K562 (cell line): ENCODE results near the gene RHOT1. TPM values are rescaled to one million over a fixed set of nuclear protein-coding genes. Genes with fewer than 3 reads are reported as not detected.

Experiments
- ATAC-seq: fragments of 200-7000 bp; cut with Tn5 transposase; 3 replicates; pipeline ENCODE4 v1.9.1; 2020; ENCODE audit warnings: moderate library complexity
- BruUV-seq: library from RNA; stranded (reverse); fragments of 400-500 nt; replicated peaks from 2 replicates; lab custom pipeline; 2021; lab: Mats Ljungman, UMichigan
- CTCF ChIA-PET: fragments of 300-600 bp; formaldehyde crosslinking; extraction: SDS; loops from one replicate; lab custom pipeline; 2021; ENCODE audit warnings: low intra/inter-chr PET ratio; lab: Yijun Ruan, JAX
- POLR2A ChIA-PET: fragments of 300-600, 350-650 bp; sonication (Branson Sonifier 250); formaldehyde crosslinking; extraction: SDS; loops from one replicate; lab custom pipeline; 2021; ENCODE audit warnings: antibody characterized with exemption, inconsistent platforms; lab: Yijun Ruan, JAX
- DNase-seq, 4 experiments: peaks; one replicate each; pipeline versions ENCODE4 v3.0.0 to v3.0.0-alpha.2; 2011 to 2018; ENCODE audit warnings: low spot score in 3 of 4, mixed read lengths in 3 of 4; ENCODE audit errors: extremely low read depth in 1 of 4
- FAIRE-seq: peaks from 2 replicates; lab custom pipeline; 2011; peaks lifted over from hg19 to GRCh38; lab: Jason Lieb, UNC
- H2AFZ ChIP-seq: 2 replicates; pipeline ENCODE4 v1.6.0; 2011; ENCODE audit warnings: low read depth, low read length, control low read depth, inconsistent platforms
- H3K27ac ChIP-seq: fragments of 200-600 bp; 3 replicates; pipeline ENCODE4 v1.8.0; 2011; ENCODE audit warnings: low read depth, mild to moderate bottlenecking, control low read depth, inconsistent platforms, low read length, moderate library complexity, mixed read lengths; ENCODE audit errors: extremely low read depth
- H3K27me3 ChIP-seq, 2 experiments: fragments of 300-600 bp in 1 of 2; 2 replicates in 1 of 2; 3 replicates in 1 of 2; pipeline versions ENCODE4 v1.6.0 to v1.8.0; 2011; ENCODE audit warnings: inconsistent platforms in 2 of 2, low read length in 2 of 2, mild to moderate bottlenecking in 1 of 2, mixed read lengths in 1 of 2, moderate library complexity in 1 of 2; ENCODE audit not compliant: control insufficient read depth in 2 of 2, insufficient read depth in 2 of 2
- H3K36me3 ChIP-seq: fragments of 300-600 bp; 3 replicates; pipeline ENCODE4 v1.8.0; 2011; ENCODE audit warnings: mild to moderate bottlenecking, low read length, inconsistent platforms; ENCODE audit not compliant: control insufficient read depth, insufficient read depth
- H3K4me1 ChIP-seq, 2 experiments: fragments of 200-600 bp in 1 of 2; replicated peaks in 1 of 2; 2 replicates in 1 of 2; 3 replicates in 1 of 2; pipeline versions ENCODE4 v1.5.1 to v1.8.0; 2011; ENCODE audit warnings: inconsistent platforms in 2 of 2, low read length in 2 of 2, mild to moderate bottlenecking in 1 of 2, mixed read lengths in 1 of 2, moderate library complexity in 1 of 2; ENCODE audit not compliant: control insufficient read depth in 2 of 2, insufficient read depth in 2 of 2
- H3K4me2 ChIP-seq: 2 replicates; pipeline ENCODE4 v1.6.1; 2011; ENCODE audit warnings: low read length, control low read depth, inconsistent platforms, mixed read lengths; ENCODE audit not compliant: insufficient read depth
- H3K4me3 ChIP-seq: fragments of 200-600 bp; sonication (generic), shearing (Covaris generic); 2 replicates; pipeline ENCODE4 v1.5.1; 2016; ENCODE audit warnings: control low read depth, inconsistent platforms
- H3K79me2 ChIP-seq: fragments of 200-600 bp; 3 replicates; pipeline ENCODE4 v1.8.0; 2011; ENCODE audit warnings: low read length, inconsistent platforms; ENCODE audit not compliant: control insufficient read depth, insufficient read depth
- H3K9ac ChIP-seq, 2 experiments: 2 replicates each; pipeline versions ENCODE4 v1.6.0 to v1.6.1; 2011; ENCODE audit warnings: low read depth in 2 of 2, low read length in 2 of 2, control low read depth in 1 of 2, inconsistent platforms in 1 of 2, mild to moderate bottlenecking in 1 of 2, mixed read lengths in 1 of 2; ENCODE audit not compliant: insufficient read depth in 1 of 2
- H3K9me1 ChIP-seq: one replicate; pipeline ENCODE4 v1.6.0; 2011; ENCODE audit warnings: inconsistent platforms, mild to moderate bottlenecking, low read length, moderate library complexity; ENCODE audit not compliant: control insufficient read depth, insufficient read depth
- H3K9me3 ChIP-seq: replicated peaks from 2 replicates; pipeline ENCODE4 v1.5.1; 2011; ENCODE audit warnings: low read depth, low read length, inconsistent platforms; ENCODE audit not compliant: control insufficient read depth, insufficient read depth
- H4K20me1 ChIP-seq: replicated peaks from 2 replicates; pipeline ENCODE4 v1.6.1; 2011; ENCODE audit warnings: low read length, inconsistent platforms, mixed read lengths; ENCODE audit not compliant: control insufficient read depth, insufficient read depth
- CBFB ChIP-seq: sonication (generic); formaldehyde crosslinking; IDR thresholded peaks from 2 replicates; pipeline ENCODE4 v1.4.0; 2020; ENCODE audit warnings: mild to moderate bottlenecking, missing genetic modification reagents
- CEBPG ChIP-seq, 3 experiments: fragments of 200-800 bp in 1 of 3; sonication (Bioruptor generic) in 1 of 3; sonication (generic) in 1 of 3; formaldehyde crosslinking in 1 of 3; IDR thresholded peaks in 2 of 3; conservative IDR thresholded peaks in 1 of 3; 2 replicates each; pipeline versions ENCODE4 v1.6.1 to v1.8.0; 2016 to 2022; ENCODE audit warnings: missing compliant biosample characterization in 2 of 3, missing genetic modification characterization in 2 of 3, mild to moderate bottlenecking in 1 of 3, missing genetic modification reagents in 1 of 3
- KLF13 ChIP-seq: fragments of 450-650 bp; IDR thresholded peaks from 2 replicates; pipeline ENCODE4 v1.6.1; 2016; ENCODE audit warnings: missing genetic modification characterization, low read depth, mild to moderate bottlenecking, missing compliant biosample characterization, moderate library complexity, borderline replicate concordance
- NCOA4 ChIP-seq: fragments of 450-650 bp; IDR thresholded peaks from 2 replicates; pipeline ENCODE4 v1.6.1; 2018; ENCODE audit warnings: mild to moderate bottlenecking; ENCODE audit not compliant: partially characterized antibody
- NR2F6 ChIP-seq: fragments of 450-650 bp; formaldehyde crosslinking; IDR thresholded peaks from 2 replicates; pipeline ENCODE4 v1.4.0; 2020; ENCODE audit warnings: mild to moderate bottlenecking
- PML ChIP-seq: IDR thresholded peaks from 2 replicates; pipeline ENCODE4 v1.6.1; 2012; ENCODE audit warnings: low read length, inconsistent platforms
- SIN3B ChIP-seq: fragments of 450-650 bp; IDR thresholded peaks from 2 replicates; pipeline ENCODE4 v1.6.1; 2017; ENCODE audit warnings: low read depth, mild to moderate bottlenecking, moderate library complexity
- ZNF184 ChIP-seq: sonication (generic); formaldehyde crosslinking; IDR thresholded peaks from 2 replicates; pipeline ENCODE4 v1.5.0; 2020; ENCODE audit warnings: missing genetic modification reagents
- ZNF212 ChIP-seq: fragments of 450-650 bp; formaldehyde crosslinking; IDR thresholded peaks from 2 replicates; pipeline ENCODE4 v1.4.0; 2020; ENCODE audit warnings: mild to moderate bottlenecking
- WGBS: fragments of 100-300 bp; shearing (Covaris generic); methylation state at CpG from one replicate; pipeline ENCODE4 v1.1.6; 2016; ENCODE audit warnings: low coverage, mixed read lengths; ENCODE audit not compliant: insufficient coverage; ENCODE audit errors: missing lambda C conversion rate; 5-methylcytosine and 5-hydroxymethylcytosine counted together
- in situ Hi-C: fragments of 300-500 bp; cut with MboI; formaldehyde crosslinking; loops from 4 replicates; pipeline ENCODE4 v1.15.0; 2018; ENCODE audit warnings: inconsistent platforms, mixed read lengths
- intact Hi-C: fragments of 100-400 bp; cut with micrococcal nuclease; formaldehyde crosslinking; loops from 2 replicates; pipeline ENCODE4 v1.14.2; 2022
- polyA plus RNA-seq, 8 experiments: library from polyadenylated mRNA; depleted of rRNA in 4 of 8; stranded (reverse) in 5 of 8; unstranded in 3 of 8; fragments of >200 nt; fragmentation: Nextera tagmentation in 2 of 8; fragmentation: Illumina TruSeq in 1 of 8; extraction: Ambion mirVana in 2 of 8; extraction: Trizol in 1 of 8; gene quantifications; 2 replicates each; pipeline versions ENCODE4 v1.2.1 to v1.2.3, GENCODE V29; 2011 to 2014; ENCODE audit warnings: inconsistent platforms in 1 of 8, missing spikeins in 1 of 8
- total RNA-seq, 7 experiments: library from RNA; depleted of rRNA in 6 of 7; stranded (reverse); fragments of >200 nt in 6 of 7; fragmentation: Illumina TruSeq in 2 of 7; extraction: Trizol in 2 of 7; gene quantifications; 2 replicates each; pipeline versions ENCODE4 v1.2.1 to v1.2.3, GENCODE V29; 2011 to 2021; ENCODE audit warnings: low replicate concordance in 1 of 7
- TF ChIP-seq, protein P1 (sequence below): fragments of 250-450 bp; sonication (Bioruptor Pico); IDR thresholded peaks from 2 replicates; pipeline ENCODE4 v1.4.0; 2020; ENCODE audit warnings: borderline replicate concordance
- TF ChIP-seq, protein P2 (sequence below): IDR thresholded peaks from 2 replicates; pipeline ENCODE4 v1.6.1; 2011; ENCODE audit warnings: borderline replicate concordance, low read depth, mild to moderate bottlenecking, moderate library complexity, low read length; ENCODE audit not compliant: insufficient read depth, poor library complexity, severe bottlenecking
- TF ChIP-seq, protein P3 (sequence below): fragments of 250-450 bp; sonication (Bioruptor Pico); IDR thresholded peaks from 2 replicates; pipeline ENCODE4 v1.5.0; 2021
- TF ChIP-seq, protein P4 (sequence below): sonication (generic); formaldehyde crosslinking; IDR thresholded peaks from 2 replicates; pipeline ENCODE4 v1.4.0; 2020; ENCODE audit warnings: mild to moderate bottlenecking, missing genetic modification reagents

The RHOT1 gene
- total and polyA plus RNA-seq, 9 of the 15 experiments (the other 6 are each of a cell fraction or from before 2014, with no cell fraction given): 23.0 to 101 (median 32.2) TPM

DNA sequence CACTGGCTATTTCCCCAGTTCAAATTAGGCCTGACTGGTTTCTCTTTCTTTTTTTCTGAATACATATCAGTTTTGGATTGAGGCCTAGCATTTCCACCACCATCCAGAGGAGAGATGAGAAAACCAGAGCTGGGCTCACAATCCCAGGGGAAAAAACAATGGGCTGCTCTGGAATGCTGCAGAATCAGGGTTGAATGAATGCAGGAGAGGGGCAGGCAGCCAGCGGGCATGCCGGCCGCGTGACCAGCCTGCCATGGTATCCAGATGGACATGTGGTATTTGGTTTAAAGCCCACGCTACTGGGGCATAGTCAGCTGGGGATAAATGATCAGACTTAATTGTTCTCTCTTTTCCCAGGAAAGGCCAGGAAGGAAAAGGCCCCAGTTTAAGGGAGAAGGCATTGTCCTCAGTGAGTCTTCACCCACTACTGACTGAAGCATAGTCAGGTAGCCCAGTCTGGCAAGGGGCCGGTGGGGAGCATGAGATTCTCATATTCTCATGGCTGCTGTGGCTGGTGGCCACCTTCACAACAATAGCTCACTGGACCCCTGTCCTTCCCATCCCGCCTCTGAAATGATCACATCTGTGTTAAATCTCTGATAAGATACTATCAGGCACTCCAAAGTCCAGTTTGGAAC is 38.7 kb upstream of the RHOT1 start:
- ChIA-PET CTCF (no interaction called here), POLR2A (no interaction called here)
- H4K20me1 ChIP-seq: no peaks in the 10 kb centered on the region
- no peaks in the 10 kb centered on the region; a peak in 1 of 5 replicates for H3K4me1 ChIP-seq
- H3K79me2 ChIP-seq: no peaks in the 10 kb centered on the region
- no peak for ATAC-seq
- FAIRE-seq: peak; percentile 19
- no peak overlapping the region for H2AFZ ChIP-seq
- intact Hi-C loops (no loop called here), in situ Hi-C loops (no loop called here)
- no peak for DNase-seq
- no peak overlapping the region for H3K27ac ChIP-seq
- no peak overlapping the region for H3K4me2 ChIP-seq
- WGBS: 34% methylated on average over 6 of the region's 7 CpGs
- no peak overlapping the region for H3K9ac ChIP-seq
- no peak overlapping the region for H3K4me3 ChIP-seq
- no peaks in the 10 kb centered on the region for H3K36me3 ChIP-seq
- H3K9me3 ChIP-seq: no peaks in the 10 kb centered on the region; the same call in 1 of the 2 replicates
- H3K27me3 ChIP-seq: no peaks in the 10 kb centered on the region; a peak in 1 of 5 replicates
- H3K9me1 ChIP-seq: no peaks in the 10 kb centered on the region
- BruUV-seq: no TSS peak
- TF ChIP-seq, protein P1, sequence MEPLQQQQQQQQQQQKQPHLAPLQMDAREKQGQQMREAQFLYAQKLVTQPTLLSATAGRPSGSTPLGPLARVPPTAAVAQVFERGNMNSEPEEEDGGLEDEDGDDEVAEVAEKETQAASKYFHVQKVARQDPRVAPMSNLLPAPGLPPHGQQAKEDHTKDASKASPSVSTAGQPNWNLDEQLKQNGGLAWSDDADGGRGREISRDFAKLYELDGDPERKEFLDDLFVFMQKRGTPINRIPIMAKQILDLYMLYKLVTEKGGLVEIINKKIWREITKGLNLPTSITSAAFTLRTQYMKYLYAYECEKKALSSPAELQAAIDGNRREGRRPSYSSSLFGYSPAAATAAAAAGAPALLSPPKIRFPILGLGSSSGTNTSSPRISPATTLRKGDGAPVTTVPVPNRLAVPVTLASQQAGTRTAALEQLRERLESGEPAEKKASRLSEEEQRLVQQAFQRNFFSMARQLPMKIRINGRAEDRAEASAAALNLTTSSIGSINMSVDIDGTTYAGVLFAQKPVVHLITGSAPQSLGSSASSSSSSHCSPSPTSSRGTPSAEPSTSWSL (CRISPR knock-in tag): no peak
- TF ChIP-seq PML: no peak
- TF ChIP-seq, protein P2, sequence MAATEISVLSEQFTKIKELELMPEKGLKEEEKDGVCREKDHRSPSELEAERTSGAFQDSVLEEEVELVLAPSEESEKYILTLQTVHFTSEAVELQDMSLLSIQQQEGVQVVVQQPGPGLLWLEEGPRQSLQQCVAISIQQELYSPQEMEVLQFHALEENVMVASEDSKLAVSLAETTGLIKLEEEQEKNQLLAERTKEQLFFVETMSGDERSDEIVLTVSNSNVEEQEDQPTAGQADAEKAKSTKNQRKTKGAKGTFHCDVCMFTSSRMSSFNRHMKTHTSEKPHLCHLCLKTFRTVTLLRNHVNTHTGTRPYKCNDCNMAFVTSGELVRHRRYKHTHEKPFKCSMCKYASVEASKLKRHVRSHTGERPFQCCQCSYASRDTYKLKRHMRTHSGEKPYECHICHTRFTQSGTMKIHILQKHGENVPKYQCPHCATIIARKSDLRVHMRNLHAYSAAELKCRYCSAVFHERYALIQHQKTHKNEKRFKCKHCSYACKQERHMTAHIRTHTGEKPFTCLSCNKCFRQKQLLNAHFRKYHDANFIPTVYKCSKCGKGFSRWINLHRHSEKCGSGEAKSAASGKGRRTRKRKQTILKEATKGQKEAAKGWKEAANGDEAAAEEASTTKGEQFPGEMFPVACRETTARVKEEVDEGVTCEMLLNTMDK: no peak
- TF ChIP-seq NR2F6 (CRISPR knock-in tag): no peak
- no peak for TF ChIP-seq NCOA4
- TF ChIP-seq CEBPG (CRISPR knock-in tag; IDR thresholded peaks at IDR 0.05): no peak
- TF ChIP-seq CEBPG (tag; conservative IDR thresholded peaks at IDR 0.05 in 1 of 2, IDR thresholded peaks at IDR 0.05 in 1 of 2): no peak
- TF ChIP-seq CBFB: no peak
- TF ChIP-seq ZNF184 (CRISPR knock-in tag): no peak
- TF ChIP-seq, protein P3, sequence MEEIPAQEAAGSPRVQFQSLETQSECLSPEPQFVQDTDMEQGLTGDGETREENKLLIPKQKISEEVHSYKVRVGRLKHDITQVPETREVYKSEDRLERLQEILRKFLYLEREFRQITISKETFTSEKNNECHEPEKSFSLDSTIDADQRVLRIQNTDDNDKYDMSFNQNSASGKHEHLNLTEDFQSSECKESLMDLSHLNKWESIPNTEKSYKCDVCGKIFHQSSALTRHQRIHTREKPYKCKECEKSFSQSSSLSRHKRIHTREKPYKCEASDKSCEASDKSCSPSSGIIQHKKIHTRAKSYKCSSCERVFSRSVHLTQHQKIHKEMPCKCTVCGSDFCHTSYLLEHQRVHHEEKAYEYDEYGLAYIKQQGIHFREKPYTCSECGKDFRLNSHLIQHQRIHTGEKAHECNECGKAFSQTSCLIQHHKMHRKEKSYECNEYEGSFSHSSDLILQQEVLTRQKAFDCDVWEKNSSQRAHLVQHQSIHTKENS (CRISPR knock-in tag): no peak
- TF ChIP-seq SIN3B: no peak
- no peak for TF ChIP-seq KLF13 (tag)
- TF ChIP-seq, protein P4, sequence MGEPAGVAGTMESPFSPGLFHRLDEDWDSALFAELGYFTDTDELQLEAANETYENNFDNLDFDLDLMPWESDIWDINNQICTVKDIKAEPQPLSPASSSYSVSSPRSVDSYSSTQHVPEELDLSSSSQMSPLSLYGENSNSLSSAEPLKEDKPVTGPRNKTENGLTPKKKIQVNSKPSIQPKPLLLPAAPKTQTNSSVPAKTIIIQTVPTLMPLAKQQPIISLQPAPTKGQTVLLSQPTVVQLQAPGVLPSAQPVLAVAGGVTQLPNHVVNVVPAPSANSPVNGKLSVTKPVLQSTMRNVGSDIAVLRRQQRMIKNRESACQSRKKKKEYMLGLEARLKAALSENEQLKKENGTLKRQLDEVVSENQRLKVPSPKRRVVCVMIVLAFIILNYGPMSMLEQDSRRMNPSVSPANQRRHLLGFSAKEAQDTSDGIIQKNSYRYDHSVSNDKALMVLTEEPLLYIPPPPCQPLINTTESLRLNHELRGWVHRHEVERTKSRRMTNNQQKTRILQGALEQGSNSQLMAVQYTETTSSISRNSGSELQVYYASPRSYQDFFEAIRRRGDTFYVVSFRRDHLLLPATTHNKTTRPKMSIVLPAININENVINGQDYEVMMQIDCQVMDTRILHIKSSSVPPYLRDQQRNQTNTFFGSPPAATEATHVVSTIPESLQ (CRISPR knock-in tag): no peak
- TF ChIP-seq ZNF212 (CRISPR knock-in tag): no peak
